Kidney (tissue), 14 donors: ENCODE measurements around the gene TBC1D8. TPM values are rescaled to one million over a fixed set of nuclear protein-coding genes. Genes with fewer than 3 reads are reported as not detected.

Experiments used
- DNase-seq, 5 donors: peaks; one replicate each; pipeline ENCODE4 v3.0.0-alpha.2; 2013 to 2020
- FAIRE-seq: peaks from 2 replicates; lab custom pipeline; 2012; peaks lifted over from hg19 to GRCh38; lab: Jason Lieb, UNC
- H3K27ac ChIP-seq, 2 donors: one replicate each; pipeline ENCODE4 v1.7.0; 2013; ENCODE audit warnings: low read depth in 2 of 2, low read length in 2 of 2, inconsistent platforms in 1 of 2
- H3K27me3 ChIP-seq: one replicate; pipeline ENCODE4 v1.7.1; 2013; ENCODE audit warnings: low read length, inconsistent platforms; ENCODE audit not compliant: control insufficient read depth, insufficient read depth
- H3K36me3 ChIP-seq, 3 donors: one replicate each; pipeline versions ENCODE4 v1.7.0 to v1.7.1; 2013; ENCODE audit warnings: low read length in 3 of 3, control low read depth in 1 of 3, inconsistent platforms in 1 of 3; ENCODE audit not compliant: insufficient read depth in 3 of 3, control insufficient read depth in 2 of 3
- H3K4me1 ChIP-seq, 3 donors: one replicate each; pipeline versions ENCODE4 v1.7.0 to v1.7.1; 2013; ENCODE audit warnings: low read length in 3 of 3, inconsistent platforms in 1 of 3, low read depth in 1 of 3; ENCODE audit not compliant: control insufficient read depth in 2 of 3, insufficient read depth in 2 of 3
- H3K4me3 ChIP-seq, 3 donors: one replicate each; pipeline versions ENCODE4 v1.7.0 to v1.8.1; 2013; ENCODE audit warnings: low read length in 3 of 3, control low read depth in 1 of 3, inconsistent platforms in 1 of 3
- H3K9ac ChIP-seq, 3 donors: one replicate each; pipeline versions ENCODE4 v1.7.0 to v1.7.1; 2013; ENCODE audit warnings: low read length in 3 of 3, control low read depth in 1 of 3, inconsistent platforms in 1 of 3
- H3K9me3 ChIP-seq, 3 donors: one replicate each; pipeline versions ENCODE4 v1.7.0 to v1.7.1; 2013; ENCODE audit warnings: low read length in 3 of 3, control low read depth in 1 of 3, inconsistent platforms in 1 of 3; ENCODE audit not compliant: control insufficient read depth in 2 of 3, insufficient read depth in 1 of 3
- CTCF ChIP-seq: IDR thresholded peaks from 3 replicates; pipeline ENCODE4 v1.5.1; 2012; ENCODE audit warnings: mild to moderate bottlenecking, moderate library complexity, borderline replicate concordance; ENCODE audit not compliant: insufficient read depth; ENCODE audit errors: extremely low read depth
- intact Hi-C: fragments of 100-400 bp; cut with DNase I; formaldehyde crosslinking; loops from one replicate; pipeline ENCODE4 v1.11.1; 2022
- polyA plus RNA-seq: library from polyadenylated mRNA; stranded (reverse); fragments of 350-450 nt; fragmentation: Illumina TruSeq; extraction: RNeasy Lipid Tissue Mini Kit (QIAGEN cat#74804); gene quantifications from one replicate; pipeline ENCODE4 v1.2.3, GENCODE V29; 2014; ENCODE audit warnings: low read depth, low replicate concordance; ENCODE audit not compliant: insufficient read depth
- total RNA-seq: library from RNA; stranded (reverse); fragmentation: NEBNext Ultra II Directional; extraction: Animal tissue kit (Norgen Biotek cat#: 25700); gene quantifications from one replicate; pipeline ENCODE4 v1.2.1, GENCODE V29; 2021
- donor health status: control.
- donor health status: control.
- donor health status: control.
- donor health status: control.
- donor health status: control.
- donor health status: DM: yes; HTN: yes; CAD: no.
- donor health status: Normal renal cell carcinoma (clear cell type).

The TBC1D8 gene
- total and polyA plus RNA-seq, 2 donors from 2014 or later = 7.4 to 47.9 TPM

- Histone ChIP-seq H3K36me3 (no peaks in the 10 kb centered on the region), H3K27ac (peak overlapping the region in 1 of 2 donors; percentile 59), H3K4me3 (no peak overlapping the region), H3K9ac (no peak overlapping the region), H3K4me1 (peaks cover 9 to 30% (median 21%) of the 10 kb centered on the region in 3 donors), H3K27me3 (no peaks in the 10 kb centered on the region), H3K9me3 (no peaks in the 10 kb centered on the region)
- no peak for TF ChIP-seq CTCF
- DNase-seq (peak in 1 of 5 donors; percentile 25), FAIRE-seq (no peak)
- intact Hi-C loops = no loop called here
These were observed 36.9 kb downstream of the TBC1D8 start for GRCh38 chr2:101114268-101114783.

GRCh38 chr2:101113441-101114267 lies 37.5 kb downstream of the TBC1D8 start:
- DNase-seq = peak in 4 of 5 donors; percentile 67 to 93 (median 84)
- FAIRE-seq = no peak
- peak overlapping the region; percentile 36 to 59 for H3K27ac ChIP-seq
- H3K27me3 ChIP-seq = no peaks in the 10 kb centered on the region
- H3K9ac ChIP-seq = peak overlapping the region in 1 of 3 donors; percentile 5
- no peaks in the 10 kb centered on the region for H3K9me3 ChIP-seq
- intact Hi-C loops = no loop called here
- H3K36me3 ChIP-seq = no peaks in the 10 kb centered on the region
- H3K4me3 ChIP-seq = no peak overlapping the region
- no peak for TF ChIP-seq CTCF
- H3K4me1 ChIP-seq = peaks cover 9 to 30% (median 17%) of the 10 kb centered on the region in 3 donors

GRCh38 chr2:101112772-101113157 lies 38.4 kb downstream of the TBC1D8 start:
- TF ChIP-seq CTCF = no peak
- peaks cover 9 to 30% (median 16%) of the 10 kb centered on the region in 3 donors for H3K4me1 ChIP-seq
- no peak for FAIRE-seq

More at GRCh38 chr2:101112772-101113157, 38.4 kb downstream of the TBC1D8 start:
- intact Hi-C loops = no loop called here
- H3K27ac ChIP-seq = peak overlapping the region; percentile 16 to 33
- H3K36me3 ChIP-seq = no peaks in the 10 kb centered on the region
- no peak overlapping the region for H3K9ac ChIP-seq
- peak in 3 of 5 donors; percentile 56 to 78 (median 60) for DNase-seq
- H3K9me3 ChIP-seq = no peaks in the 10 kb centered on the region
- H3K27me3 ChIP-seq = no peaks in the 10 kb centered on the region
- H3K4me3 ChIP-seq = no peak overlapping the region
